Inflammatory macrophage (primary cell): ENCODE results near the gene CLSTN2.

Source experiments
- DNase-seq, 2 donors: peaks; one replicate each; pipeline ENCODE4 v3.0.0-alpha.2; 2020 to 2022

CLSTN2 gene

DNA sequence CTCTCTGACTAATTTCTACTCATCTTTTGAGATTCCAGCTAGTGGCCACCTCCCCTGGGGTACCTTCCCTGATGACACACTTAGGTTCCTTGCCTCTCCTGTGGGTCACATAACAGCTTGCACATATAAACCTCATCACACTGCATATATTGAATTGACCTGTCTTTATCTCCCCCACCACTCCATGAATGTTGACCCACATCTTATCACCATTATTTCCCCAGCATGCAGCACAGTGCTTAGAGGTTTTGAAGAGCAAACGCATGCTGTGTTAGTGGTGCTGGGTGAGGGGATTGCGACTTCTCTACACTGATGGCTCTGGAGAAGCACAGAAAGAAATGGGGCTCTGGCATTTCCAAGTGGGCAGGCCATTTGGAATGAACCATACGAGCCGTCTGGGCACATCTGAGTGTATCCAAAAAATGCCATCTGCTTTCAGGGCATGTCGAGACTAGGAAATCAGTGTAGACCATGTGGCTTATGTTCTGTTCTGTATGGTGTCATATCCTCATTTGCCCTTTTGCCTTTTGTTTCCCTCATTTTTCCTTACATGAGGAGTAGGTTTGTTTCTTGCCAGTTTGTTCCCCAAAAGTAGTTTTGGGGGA, 409.7 kb downstream of the CLSTN2 start:
- DNase-seq, result no peak

DNA sequence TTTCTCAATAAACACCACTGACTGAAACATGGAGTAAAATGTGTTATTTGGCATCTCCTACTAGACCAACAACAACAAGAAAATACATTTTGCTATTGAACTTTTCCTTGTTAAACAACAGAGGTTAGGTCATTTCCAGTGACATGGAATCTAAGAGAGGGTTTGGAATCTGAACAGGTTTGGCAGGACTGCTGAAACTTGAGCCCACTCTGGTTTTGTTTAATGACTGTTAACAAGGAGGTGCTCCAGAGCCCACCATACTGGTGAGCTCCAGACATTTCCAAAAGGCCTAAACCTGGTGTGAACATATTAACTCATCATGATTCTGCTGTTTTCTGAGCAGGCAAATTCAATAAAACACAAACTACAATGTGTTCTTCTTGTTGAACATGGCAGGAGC, 412.2 kb downstream of the CLSTN2 start:
- DNase-seq, result no peak

DNA sequence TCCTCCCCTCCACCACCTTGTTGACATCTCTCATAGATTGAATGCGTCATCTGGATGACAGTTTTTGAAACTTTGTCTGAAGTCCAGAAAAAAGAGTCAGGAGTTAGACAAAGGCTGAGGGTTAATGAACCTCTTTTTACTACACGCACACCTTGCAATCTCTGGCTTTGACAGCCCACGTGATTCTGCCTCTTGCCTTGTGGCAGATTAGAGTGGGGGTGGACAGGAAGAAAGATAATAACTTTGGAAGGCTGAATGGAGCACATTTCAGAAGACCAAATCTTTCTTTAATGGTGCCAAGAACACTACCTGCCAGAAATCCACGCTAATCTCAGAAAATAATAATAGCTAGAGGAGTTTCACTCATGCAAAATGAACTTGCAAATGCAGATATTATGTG, 415.0 kb downstream of the CLSTN2 start:
- DNase-seq, result no peak

DNA sequence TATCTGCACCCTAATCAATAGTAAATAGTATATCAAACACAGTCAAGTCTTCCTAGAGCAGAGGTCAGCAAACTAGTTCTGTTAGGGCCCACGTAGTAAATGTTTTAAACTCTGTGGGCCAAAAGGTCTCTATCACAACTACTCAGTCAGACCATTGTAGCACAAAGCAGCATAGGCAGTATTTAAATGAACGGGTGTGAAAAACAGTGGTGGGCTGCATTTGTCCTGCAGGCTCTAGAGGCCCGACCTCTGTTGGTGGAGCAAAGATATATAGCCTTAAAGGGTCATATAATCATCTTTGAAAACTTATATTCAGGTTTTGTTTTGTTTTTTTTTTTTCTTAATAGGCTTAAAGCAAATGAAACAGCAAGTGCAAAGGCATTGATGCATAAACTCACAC, 416.5 kb downstream of the CLSTN2 start:
- DNase-seq, result no peak

DNA sequence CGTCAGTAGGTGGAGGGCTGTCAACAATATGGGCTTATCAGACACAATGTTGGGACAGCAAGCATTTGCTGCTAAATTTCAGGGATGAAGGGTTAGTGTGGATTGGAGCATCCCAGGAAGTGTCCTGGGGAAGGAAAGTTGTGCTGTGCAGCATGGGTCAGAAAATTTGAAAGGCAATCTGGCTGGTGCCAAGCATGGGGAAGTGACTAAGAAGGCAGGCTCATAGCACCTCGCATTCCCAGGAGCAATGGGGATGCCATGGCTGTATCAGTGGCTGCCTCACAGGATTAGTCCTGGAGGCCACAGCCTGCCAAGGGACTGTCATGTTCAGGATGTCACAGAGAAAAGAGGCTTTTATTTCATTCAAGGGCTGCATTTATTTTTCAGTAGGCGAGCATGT, 420.5 kb downstream of the CLSTN2 start:
- no peak for DNase-seq

DNA sequence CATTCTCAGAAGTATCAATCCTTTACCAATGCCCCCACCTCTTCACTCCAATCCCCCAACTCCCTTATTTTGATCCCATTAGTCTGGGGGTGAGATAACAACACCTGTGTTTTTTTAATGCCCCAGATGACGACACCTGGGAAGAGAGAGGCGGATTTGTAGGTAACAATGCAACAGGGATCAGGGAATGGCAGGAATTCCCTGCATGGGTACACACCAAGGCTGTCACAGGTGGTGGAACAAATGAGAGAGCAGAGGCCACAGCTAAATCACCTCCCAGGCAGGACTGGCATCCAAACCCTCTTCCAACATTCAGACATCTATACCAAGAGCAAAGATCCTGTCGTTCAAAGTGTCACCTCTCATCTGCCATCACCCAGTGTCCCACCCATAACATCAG, 423.7 kb downstream of the CLSTN2 start:
- no peak for DNase-seq

DNA sequence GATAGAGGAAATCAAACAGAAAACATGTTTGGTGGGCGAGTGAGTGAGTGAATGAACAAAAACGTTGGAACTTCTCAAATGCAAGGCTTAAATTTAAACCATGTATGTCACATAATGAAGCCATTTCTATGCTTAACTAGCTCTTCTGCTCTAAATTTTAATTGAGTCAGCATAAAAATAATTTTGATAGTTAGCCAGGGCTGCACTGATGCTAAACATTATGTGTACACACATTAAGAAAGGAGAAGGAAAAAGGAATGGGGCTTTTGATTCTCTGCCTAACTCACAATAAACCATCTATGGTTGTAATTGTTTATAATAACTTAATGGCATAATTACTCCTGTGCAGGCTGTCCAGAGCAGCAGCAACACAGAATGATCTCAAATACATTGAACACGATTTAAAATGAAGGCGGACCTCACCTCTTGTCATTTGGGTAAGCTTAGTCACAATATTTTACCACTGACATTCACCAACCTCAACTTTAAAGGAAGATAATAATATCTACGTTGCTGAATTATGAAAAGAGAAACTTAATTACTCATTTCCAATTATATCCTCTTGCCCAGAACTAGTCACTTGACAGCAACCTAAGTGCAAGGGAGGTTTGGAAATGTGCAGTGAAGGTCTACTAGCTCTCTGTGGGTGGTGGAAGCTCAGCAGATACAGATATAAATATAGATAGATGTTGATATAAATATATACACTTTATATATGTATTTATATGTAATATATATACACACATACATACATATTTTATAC, 424.4 kb downstream of the CLSTN2 start:
- no peak for DNase-seq

DNA sequence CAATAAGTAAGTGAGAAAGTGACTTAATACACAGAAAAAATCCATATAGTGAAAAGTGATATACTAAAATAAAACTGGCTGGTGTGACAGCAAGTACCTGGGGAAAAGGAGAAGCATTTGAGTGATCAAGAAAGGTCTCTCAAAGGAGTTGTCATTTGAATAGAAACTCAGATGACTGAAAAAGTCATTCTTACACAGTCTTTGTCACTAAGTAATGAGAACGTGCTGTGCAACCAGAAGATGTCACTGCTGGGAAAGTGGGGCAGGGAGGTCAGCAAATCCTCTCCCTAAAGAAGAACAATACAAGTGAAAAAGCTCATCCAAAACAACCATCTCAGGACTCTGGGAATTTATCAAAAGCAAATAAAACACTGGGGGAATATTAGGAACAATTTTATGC, 425.3 kb downstream of the CLSTN2 start:
- no peak for DNase-seq

DNA sequence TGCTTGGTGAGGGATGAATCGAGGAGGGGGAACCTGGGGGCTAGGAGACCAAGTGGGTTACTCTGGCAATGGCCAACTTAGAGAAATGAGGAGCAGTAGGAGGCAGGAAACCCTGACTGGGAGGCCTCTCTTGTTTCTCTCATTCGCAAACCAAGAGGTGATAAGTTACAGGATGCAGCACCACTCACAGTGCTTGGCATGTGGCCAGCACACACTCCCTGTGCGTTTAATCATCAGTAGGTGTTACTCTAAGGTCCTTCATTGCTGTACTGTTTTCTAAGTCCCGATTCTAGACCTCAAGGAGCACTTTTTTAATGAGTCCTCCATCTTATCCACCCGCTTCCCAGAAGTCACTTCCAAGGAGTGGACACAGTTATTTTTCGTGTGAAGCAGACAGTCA, 428.8 kb downstream of the CLSTN2 start:
- no peak for DNase-seq

DNA sequence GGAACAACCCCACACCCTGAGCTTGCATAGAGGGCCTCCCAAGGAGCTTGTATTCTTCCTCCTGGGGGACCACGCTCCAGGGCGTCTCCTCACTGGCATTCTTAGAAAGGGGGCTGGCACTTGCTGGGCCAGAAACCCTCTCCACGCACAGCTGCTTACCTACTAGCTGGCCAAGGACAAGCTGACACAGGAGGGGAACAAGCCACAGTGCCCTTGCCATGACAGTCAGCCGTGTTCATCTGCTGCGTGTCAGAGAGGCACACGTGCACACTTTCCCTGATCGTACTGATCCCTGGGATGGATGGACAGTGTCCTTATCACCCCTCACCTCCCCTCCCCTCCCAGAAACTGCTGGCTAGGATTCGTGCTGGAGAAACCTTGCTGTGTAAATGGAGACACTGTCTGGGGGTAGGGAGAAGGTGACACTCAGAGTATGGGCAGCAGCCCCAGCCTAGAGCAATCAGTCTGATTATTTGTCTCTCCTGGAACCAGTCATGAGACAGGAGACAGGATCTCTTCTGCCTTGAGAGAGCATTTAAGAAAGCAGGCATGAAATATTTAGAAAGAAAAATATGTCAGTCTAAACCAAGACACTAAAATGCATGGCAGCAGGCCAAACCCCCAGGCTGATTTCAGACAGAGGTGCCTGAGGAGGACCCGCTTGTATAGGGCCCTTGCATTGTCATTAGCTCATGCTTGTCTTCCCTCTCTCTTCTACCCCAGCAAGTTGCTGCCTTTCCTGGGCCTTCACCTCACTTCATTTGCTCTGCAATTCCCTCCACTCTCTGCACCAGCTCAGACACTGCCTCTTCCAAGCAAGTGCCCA, 431.1 kb downstream of the CLSTN2 start:
- DNase-seq, result no peak

DNA sequence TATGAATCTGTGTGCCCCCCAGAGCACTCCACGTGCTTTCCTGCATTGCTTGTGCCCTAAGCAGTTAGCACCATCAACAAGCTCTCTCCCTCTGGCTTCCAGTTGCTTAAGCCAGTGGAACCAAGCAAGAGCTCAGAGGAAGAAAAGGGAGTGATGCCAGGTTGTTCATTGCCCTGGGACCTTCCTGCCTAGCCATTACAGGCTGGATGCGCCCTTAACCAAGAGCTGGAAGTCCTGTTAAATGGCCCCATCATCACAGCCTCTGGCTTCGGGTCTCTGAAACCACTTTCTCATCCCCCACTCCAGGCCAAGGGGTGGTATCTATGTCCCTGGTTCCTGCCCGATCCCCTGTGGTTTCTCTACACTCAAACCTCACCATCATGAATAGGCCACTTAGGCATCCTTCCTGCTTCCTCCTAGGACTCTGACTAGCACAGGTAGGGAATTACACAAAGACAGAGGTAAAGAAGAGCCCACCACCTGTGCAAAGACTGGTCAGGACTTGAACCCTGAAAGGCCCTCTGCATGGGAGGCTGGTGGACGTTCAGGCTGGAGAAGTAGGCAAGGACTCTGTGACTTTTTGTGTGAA, 433.3 kb downstream of the CLSTN2 start:
- no peak for DNase-seq

DNA sequence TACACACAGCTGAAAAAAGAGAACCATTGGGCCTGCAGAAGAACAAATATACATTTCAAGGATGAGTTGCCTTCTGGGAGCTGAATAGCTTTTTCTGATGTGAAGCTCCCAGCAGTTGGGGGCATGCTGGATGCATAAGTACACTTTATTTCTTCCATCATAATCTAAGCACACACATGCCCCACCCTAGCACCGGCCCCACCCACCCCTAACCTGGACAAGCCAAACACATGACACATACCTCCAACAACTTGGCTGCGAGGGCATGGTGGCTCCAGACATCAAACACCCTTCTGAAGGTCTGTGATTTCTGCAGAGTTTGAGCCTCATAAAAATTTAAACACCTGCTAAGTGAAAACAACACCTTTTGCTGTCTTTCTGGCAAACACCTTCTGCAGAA, 435.7 kb downstream of the CLSTN2 start:
- DNase-seq, result no peak

DNA sequence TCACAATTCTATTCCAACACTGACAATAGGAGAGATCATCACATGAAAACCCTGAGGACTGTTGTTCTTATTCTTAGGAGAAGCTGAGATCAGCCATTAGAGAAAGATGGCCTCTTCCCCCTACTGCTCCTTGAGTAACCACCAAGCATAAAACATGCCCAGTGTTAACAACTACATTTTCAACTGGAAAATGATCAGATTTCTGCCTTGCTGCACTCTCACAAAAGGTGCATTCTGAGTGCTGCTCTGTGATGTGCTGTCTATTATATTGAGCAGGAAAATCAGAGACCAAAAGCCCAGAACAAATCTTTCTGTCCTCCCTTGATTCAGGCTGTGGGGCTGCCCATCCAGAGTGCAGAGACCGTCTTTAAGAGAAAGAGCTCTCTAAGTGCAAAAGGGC, 438.2 kb downstream of the CLSTN2 start:
- no peak for DNase-seq

DNA sequence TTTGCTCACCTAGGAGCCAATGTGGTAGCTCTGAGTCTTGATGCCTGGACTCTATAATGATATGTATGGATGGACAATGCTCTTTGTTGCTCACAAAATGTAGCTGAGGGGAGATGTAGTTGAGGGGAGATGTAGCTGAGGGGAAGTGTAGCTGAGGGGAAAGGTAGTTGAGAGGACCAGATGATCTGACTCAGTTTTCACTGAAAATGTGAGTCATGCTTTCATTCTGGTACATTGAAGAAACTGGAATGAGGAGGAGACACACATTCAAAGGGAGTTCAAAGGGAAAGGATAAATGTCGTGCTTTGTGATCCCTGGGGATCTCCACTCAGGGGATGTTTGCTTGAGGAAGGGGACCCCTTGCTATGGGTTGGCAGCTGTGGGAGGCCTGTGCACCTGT, 440.0 kb downstream of the CLSTN2 start:
- DNase-seq, result no peak

DNA sequence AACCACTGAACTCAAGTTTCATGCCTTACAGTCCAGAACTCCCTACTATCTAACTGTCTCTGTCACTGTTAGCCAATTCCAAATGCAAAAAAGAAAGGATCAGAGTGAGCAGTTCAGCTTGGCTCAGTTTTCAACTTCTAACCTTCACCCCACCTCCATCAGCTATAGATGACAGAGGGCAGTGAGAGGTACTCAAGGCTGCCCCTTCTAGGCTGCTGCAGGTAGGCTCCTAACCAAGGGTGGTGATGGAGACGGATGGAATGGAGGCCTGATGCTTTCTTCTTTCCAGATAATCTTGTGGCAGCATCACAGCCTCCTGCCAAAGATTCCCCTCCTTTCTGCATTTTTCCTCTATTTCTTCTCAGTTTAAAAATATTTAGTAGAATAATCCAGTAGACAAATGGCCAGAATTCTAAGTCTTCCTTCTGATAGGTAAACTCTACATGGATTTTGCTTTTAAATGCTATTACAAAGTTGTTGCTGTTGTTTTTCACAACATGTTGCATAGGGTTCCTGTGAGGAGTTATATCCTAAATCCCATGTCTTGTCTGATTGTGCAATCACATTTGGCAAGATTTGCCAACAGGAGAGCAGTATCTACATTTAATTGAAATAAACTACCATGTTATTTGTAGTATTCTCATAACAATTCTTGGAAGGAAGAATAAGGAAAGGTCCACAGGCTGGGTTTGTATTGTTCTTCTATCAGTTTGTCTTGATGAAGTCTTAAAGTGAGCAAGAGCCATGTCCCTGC, 441.3 kb downstream of the CLSTN2 start:
- no peak for DNase-seq

DNA sequence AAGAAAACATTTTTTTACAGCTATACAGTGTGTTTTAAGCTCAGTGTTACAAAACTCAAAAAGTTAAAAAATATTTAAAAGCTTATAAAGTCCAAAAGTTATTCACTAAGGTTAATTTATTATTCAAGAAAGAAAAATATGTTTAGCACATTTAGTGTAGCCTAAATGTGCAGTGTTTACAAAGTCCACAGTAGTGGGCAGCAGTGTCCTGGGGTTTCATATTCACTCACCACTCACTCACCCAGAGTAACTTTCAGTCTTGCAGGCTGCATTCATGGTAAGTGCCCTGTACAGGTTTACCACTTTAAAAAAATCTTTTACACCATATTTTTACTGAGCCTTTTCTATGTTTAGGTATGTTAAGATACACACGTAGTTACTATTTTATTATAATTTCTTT, 442.7 kb downstream of the CLSTN2 start:
- no peak for DNase-seq

DNA sequence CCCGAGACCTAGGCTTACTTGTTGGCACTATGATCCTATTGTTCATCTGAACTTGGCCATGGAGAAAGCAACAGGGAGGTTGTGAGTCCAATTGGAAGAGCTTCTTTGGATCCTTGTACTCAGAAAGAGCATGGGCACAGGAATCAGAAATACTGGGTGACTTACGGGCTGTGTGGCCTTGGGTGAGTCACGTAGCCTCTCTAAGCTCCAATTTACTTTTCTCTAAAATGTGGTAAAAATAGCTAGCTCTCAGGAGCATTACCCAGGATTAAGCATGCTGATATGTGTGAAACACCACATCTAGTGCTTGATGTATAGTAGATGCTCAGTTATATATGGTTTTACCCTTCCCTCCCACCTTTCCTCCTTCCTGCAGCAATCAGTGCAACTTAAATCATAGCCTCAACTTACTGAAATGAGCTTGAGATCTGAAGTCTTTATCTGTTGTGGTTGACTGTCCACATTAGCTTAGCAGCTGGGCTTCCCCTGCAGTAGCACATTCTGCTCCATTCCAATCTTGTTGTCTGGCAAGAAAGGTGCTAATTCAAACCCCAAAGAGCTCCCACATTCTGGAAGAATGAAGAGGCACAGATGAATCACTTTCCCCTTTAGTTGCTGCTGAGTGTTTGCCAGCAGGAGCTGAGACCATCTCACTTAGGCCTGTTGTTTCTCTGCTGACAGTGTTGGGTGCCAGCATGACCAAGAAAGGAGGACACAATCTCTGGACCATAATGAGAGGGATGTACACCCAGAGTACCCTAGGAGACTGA, 443.8 kb downstream of the CLSTN2 start:
- DNase-seq, result no peak

DNA sequence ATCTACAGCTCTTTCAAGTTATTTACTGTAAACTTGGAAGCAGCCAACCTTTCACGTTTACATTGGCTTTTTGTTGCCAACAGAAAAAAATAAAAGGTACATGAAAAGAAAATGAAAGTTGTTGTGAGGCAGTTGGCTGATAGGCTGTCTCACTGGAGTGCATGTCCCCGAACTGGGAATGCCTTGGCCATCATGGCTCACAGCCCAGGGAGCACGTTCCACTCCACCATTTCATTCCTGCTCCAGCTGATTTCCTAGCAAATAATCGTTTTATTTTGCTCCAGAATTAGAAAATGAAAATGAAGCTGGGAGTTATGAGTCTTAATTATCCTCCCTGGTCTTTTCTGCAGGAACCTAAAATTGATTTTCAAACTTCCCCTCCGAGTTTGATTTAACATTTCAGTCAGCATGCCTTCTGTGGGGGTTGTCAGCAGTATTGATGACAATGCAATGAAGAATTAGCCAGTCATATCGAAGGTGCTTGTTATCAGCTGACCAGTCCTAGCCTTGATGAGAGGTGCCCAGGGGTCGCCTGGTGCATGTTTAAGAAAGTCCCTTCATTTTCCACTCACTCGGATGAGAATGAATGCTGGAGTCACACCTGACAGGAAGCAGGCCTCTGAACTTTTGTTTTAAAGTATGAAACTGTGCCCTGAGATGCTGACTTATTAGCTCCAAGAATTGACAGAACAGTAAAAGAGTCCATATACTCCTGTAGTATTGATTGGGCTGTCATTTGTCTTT, 449.2 kb downstream of the CLSTN2 start:
- no peak for DNase-seq

DNA sequence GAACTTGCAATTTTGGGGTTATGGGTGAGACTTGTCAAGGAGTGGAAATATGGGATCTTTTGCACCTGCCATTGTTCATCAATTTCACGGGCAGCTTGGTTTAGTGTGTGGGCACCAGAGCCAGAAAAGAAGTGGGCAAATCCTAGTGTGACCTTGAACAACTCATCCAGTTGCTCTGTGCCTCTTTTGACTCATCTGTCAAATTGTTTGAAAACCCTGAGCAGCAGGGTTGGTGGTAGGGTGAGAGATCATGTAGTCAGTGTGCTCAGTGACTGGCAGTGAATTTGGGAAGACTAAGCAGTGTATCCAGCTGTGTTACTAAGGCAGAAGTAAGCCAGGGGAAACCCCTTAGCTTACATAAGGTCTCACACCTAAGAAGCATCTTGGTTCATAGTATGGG, 449.9 kb downstream of the CLSTN2 start:
- no peak for DNase-seq

DNA sequence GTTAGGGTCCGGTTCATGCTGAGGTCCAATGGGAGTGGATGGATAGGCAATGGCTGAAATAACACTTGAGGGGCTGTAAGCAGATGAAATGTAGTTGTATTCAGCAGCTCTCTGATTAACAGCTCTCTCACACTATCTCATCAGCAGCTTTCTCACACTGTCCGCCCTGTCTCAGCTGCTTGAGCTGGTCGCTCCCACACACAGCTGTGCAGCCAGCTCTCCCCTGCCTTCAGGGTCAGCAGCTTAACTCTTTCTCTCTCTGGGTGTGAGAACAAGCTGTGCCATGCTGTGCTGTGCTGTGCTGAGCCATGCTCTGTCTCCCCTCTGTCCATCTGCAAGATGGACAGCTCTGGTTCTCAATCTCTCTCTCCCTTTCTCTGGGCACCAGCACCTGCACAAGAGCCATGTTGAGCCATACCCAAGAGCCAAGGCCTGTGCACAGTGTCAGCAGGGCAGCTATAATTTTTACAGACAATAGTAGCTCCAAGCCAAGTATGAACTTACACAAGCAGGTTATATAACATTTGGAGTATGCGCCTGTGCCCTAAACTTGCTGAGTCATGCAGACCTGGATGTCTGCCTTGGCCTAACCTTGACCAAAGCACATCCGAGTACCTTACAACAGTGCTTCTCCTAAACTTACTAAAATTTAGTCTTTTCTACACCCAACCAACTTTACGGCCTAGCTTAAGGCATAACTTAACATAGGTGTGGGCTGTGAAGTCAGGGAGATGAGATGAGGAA, 451.5 kb downstream of the CLSTN2 start:
- DNase-seq, result no peak
